Measurements from ENCODE around the gene NELFA. TPM values are rescaled to one million over a fixed set of nuclear protein-coding genes. Genes with fewer than 3 reads are reported as not detected.

Gene NELFA
- total and polyA plus RNA-seq, 2 of the 13 experiments (the other 11 are each of a cell fraction or from before 2014, with no cell fraction given): 13.3 to 18.5 TPM

GRCh38 chr4:1948892-1949436 is 59.8 kb downstream of the NELFA start:
- Histone ChIP-seq H3K4me2 (ENCODE audit: low read depth, low read length) (no peak overlapping the region), H4K20me1 (ENCODE audit: insufficient read depth, low read length) (no peaks in the 10 kb centered on the region), H3K36me3 (replicated peaks in 1 of 2; ENCODE audit: control insufficient read depth in 1 of 2, insufficient read depth in 2 of 2, low read length in 2 of 2) (peaks cover 20 to 65% of the 10 kb centered on the region in 2 experiments), H3K27ac (ENCODE audit: extremely low read length, insufficient read depth, low read length) (no peak overlapping the region), H2AFZ (ENCODE audit: low read length) (no peak overlapping the region), H3K27me3 (ENCODE audit: control insufficient read depth in 1 of 2, insufficient read depth in 2 of 2, low read length in 2 of 2) (no peaks in the 10 kb centered on the region), H3K4me3 (replicated peaks in 1 of 3; ENCODE audit: insufficient read depth in 1 of 3, low read depth in 2 of 3, low read length in 3 of 3) (no peak overlapping the region), H3K79me2 (ENCODE audit: insufficient read depth, low read length) (no peaks in the 10 kb centered on the region), H3K9me3 (ENCODE audit: low read length) (no peaks in the 10 kb centered on the region), H3K9ac (ENCODE audit: insufficient read depth, low read depth, low read length) (no peak overlapping the region), H3K4me1 (ENCODE audit: insufficient read depth, low read length) (no peaks in the 10 kb centered on the region)
- ChIA-PET POLR2A (interaction anchor here (0.6 kb wide), 1 partner anchor 521 kb away, joined by 3 read pairs; no protein-coding TSS in a partner anchor), CTCF (ENCODE audit: low intra/inter-chr PET ratio, low total read pairs) (no interaction called here)
- in situ Hi-C loops (cut with HindIII; ENCODE audit: extremely low pct_ligation_motif_present, low pct_unique_long_range_greater_than_20kb) (no loop called here), intact Hi-C loops (cut with micrococcal nuclease; ENCODE audit: unreplicated experiment) (no loop called here)
- DNase-seq (ENCODE audit: low spot score) (no peak), FAIRE-seq (no peak), ATAC-seq (peak; percentile 49)
- TF ChIP-seq ZNF850 (CRISPR knock-in tag; conservative IDR thresholded peaks at IDR 0.05): no peak
- TF ChIP-seq FOXO4 (CRISPR knock-in tag; conservative IDR thresholded peaks at IDR 0.05): no peak
- TF ChIP-seq HOXD1 (CRISPR knock-in tag; IDR thresholded peaks at IDR 0.05): no peak
- no peak for TF ChIP-seq ZNF230 (CRISPR knock-in tag; IDR thresholded peaks at IDR 0.05)
- TF ChIP-seq LBX2 (CRISPR knock-in tag; IDR thresholded peaks at IDR 0.05; ENCODE audit: borderline replicate concordance): no peak
- TF ChIP-seq ZBTB8A (CRISPR knock-in tag; IDR thresholded peaks at IDR 0.05; ENCODE audit: borderline replicate concordance, low read depth): no peak
- TF ChIP-seq AKNA (CRISPR knock-in tag; IDR thresholded peaks at IDR 0.05; ENCODE audit: borderline replicate concordance): no peak
- no peak for TF ChIP-seq GABPB1 (CRISPR knock-in tag; IDR thresholded peaks at IDR 0.05)
- no peak for TF ChIP-seq PLRG1 (conservative IDR thresholded peaks at IDR 0.05)
- no peak for TF ChIP-seq ZFP62 (CRISPR knock-in tag; IDR thresholded peaks at IDR 0.05)
- TF ChIP-seq, protein P1, sequence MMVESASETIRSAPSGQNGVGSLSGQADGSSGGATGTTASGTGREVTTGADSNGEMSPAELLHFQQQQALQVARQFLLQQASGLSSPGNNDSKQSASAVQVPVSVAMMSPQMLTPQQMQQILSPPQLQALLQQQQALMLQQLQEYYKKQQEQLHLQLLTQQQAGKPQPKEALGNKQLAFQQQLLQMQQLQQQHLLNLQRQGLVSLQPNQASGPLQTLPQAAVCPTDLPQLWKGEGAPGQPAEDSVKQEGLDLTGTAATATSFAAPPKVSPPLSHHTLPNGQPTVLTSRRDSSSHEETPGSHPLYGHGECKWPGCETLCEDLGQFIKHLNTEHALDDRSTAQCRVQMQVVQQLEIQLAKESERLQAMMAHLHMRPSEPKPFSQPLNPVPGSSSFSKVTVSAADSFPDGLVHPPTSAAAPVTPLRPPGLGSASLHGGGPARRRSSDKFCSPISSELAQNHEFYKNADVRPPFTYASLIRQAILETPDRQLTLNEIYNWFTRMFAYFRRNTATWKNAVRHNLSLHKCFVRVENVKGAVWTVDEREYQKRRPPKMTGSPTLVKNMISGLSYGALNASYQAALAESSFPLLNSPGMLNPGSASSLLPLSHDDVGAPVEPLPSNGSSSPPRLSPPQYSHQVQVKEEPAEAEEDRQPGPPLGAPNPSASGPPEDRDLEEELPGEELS (CRISPR knock-in tag; IDR thresholded peaks at IDR 0.05): no peak
- no peak for TF ChIP-seq MED1 (CRISPR knock-in tag; IDR thresholded peaks at IDR 0.05)
- no peak for TF ChIP-seq REXO4 (CRISPR knock-in tag; IDR thresholded peaks at IDR 0.05; ENCODE audit: borderline replicate concordance)
- TF ChIP-seq ZNF788 (CRISPR knock-in tag; IDR thresholded peaks at IDR 0.05; ENCODE audit: borderline replicate concordance): no peak
- no peak for TF ChIP-seq HMG20B (CRISPR knock-in tag; conservative IDR thresholded peaks at IDR 0.05)
- no peak for TF ChIP-seq ZNF263 (CRISPR knock-in tag; IDR thresholded peaks at IDR 0.05)
- WGBS (ENCODE audit: low lambda C conversion rate): over 99% methylated on average over 8 of the region's 8 CpGs
- BruUV-seq (replicated peaks): no TSS peak
